ENCODE results near the gene MAGEA8. TPM values are rescaled to one million over a fixed set of nuclear protein-coding genes. Genes with fewer than 3 reads are reported as not detected.
"Not testable (repeated sequence)": the region's sequence is repeated elsewhere in the genome, so short reads cannot be mapped to it uniquely, and the experiment has no call there.

The MAGEA8 gene
- total and polyA plus RNA-seq, 8 donors, result not detected

DNA sequence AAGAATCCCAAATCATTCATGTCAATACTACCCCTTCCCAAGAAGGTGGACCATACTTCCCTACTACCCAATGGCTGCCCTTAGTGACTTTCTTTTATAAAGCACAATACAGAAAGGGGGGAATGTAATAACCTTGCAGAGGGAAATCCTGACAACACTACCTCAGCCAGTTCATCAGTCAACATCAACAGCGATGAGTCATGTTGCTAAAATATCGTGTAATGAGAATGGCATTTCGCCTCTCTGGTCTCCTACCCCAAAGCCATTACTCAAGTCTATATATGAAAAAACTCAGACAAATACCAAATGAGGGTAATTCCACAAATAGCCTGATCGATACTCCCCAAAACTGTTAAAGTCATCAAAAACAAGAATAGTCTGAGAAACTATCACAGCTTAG lies 3.3 kb upstream of the MAGEA8 start:
- Histone ChIP-seq H3K27me3 (peaks cover 0 to 3% (median 0%) of the 10 kb centered on the region in 4 donors), H3K4me1 (no peaks in the 10 kb centered on the region), H3K36me3 (no peaks in the 10 kb centered on the region), H3K9me3 (no peaks in the 10 kb centered on the region), H3K4me3 (no peak overlapping the region), H3K27ac (no peak overlapping the region)
- 47 to 66% methylated on average over 4 of the region's 4 CpGs for WGBS, 2 donors
- ATAC-seq, result no peak
- no peak for FAIRE-seq
- intact Hi-C loops (cut with DNase I), result no loop called here
- TF ChIP-seq, protein P1, sequence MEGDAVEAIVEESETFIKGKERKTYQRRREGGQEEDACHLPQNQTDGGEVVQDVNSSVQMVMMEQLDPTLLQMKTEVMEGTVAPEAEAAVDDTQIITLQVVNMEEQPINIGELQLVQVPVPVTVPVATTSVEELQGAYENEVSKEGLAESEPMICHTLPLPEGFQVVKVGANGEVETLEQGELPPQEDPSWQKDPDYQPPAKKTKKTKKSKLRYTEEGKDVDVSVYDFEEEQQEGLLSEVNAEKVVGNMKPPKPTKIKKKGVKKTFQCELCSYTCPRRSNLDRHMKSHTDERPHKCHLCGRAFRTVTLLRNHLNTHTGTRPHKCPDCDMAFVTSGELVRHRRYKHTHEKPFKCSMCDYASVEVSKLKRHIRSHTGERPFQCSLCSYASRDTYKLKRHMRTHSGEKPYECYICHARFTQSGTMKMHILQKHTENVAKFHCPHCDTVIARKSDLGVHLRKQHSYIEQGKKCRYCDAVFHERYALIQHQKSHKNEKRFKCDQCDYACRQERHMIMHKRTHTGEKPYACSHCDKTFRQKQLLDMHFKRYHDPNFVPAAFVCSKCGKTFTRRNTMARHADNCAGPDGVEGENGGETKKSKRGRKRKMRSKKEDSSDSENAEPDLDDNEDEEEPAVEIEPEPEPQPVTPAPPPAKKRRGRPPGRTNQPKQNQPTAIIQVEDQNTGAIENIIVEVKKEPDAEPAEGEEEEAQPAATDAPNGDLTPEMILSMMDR (IDR thresholded peaks at IDR 0.05), result no peak
- no peak for DNase-seq

DNA sequence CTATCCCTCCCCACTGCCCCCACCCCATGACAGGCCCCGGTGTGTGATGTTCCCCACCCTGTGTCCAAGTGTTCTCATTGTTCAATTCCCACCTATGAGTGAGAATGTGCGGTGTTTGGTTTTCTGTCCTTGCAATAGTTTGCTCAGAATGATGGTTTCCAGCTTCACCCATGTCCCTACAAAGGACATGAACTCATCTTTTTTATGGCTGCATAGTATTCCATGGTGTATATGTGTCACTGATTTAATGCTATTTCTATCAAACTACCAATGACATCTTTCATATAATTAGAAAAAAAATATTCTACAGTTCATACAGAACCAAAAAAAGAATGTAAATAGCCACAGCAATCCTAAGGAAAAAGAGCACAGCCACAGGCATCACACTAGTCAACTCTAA lies 9.8 kb downstream of the MAGEA8 start:
- not testable (repeated sequence) for FAIRE-seq, ATAC-seq
- WGBS, 2 donors, result 78 to 93% methylated on average over 1 to 2 of the region's 2 CpGs

DNA sequence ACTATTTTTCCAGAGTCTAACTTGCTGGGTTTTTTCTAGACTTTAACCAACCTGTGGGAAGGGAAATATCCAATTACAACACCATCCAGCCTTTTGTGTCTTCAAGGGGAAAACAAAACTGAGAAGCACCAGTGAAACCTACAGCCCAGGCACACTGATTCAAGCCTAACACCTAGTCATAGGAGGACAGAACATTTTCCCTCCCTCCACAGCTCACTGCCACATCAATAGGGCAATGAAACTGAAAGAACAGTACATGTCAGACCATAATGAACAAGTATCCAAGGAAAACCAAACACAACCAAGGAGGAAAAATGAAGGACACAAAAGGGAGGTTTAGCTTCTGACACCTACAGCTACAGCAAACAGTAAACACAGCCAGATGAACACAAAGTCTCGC lies 17.6 kb downstream of the MAGEA8 start:
- intact Hi-C loops (cut with DNase I), result no loop called here
- ATAC-seq (no peak), DNase-seq (no peak), FAIRE-seq (no peak)
- H3K36me3 ChIP-seq, result no peaks in the 10 kb centered on the region
- TF ChIP-seq, protein P1 (IDR thresholded peaks at IDR 0.05), result no peak
- no peaks in the 10 kb centered on the region for H3K9me3 ChIP-seq
- H3K27ac ChIP-seq, result no peak overlapping the region
- WGBS, 2 donors, result 46 to 69% methylated on average over 1 of the region's 1 CpG
- peaks cover 0 to 22% (median 2%) of the 10 kb centered on the region in 4 donors for H3K27me3 ChIP-seq
- no peaks in the 10 kb centered on the region for H3K4me1 ChIP-seq
- H3K4me3 ChIP-seq, result no peak overlapping the region

More for the DNA sequence above, 9.8 kb downstream of the MAGEA8 start:
- H3K36me3 ChIP-seq; H3K27ac ChIP-seq; H3K4me1 ChIP-seq; H3K9me3 ChIP-seq; intact Hi-C loops (cut with DNase I); H3K27me3 ChIP-seq; DNase-seq; H3K4me3 ChIP-seq: not testable (repeated sequence)

DNA sequence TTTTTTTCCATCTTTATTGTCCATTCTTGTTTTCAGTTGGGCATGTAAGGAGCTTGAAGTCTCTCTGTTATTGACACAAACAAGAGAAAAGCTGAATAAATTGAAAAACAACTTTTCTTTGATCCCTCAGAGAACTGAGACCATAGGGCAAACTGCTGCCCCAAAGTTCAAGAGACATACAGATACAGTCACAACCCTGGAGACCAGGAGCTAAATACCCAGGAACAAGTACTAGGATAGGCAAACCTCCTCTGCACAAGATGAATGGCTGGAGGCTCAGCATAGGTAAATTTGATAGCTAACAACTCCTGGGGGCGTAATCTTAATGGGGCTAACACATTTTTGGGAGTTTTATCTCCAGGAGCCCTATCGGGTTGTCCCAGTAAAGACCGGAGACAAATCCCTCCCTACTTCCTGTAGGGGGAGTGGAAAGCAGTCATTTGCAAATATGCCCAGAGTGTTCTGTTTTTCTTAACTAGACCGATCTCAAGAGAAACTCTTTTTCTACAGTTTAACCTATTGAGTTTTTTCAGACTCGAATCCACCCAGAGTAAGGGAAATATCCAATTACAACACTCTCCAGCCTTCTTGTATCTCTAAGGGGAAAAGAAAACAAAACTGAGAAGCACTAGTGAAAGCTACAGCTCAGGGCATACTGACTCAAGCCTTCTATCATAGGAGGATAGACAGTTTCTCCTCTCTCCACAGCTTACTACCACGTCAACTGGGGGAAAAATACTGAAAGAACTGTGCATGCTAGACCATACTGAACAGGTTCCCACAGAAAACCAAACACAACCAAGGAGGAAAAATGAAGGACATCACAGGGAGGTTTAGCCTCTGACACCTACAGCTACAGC lies 23.1 kb downstream of the MAGEA8 start:
- intact Hi-C loops (cut with DNase I), result no loop called here
- Histone ChIP-seq H3K27me3 (peaks cover 0 to 20% (median 0%) of the 10 kb centered on the region in 4 donors), H3K36me3 (no peaks in the 10 kb centered on the region), H3K9me3 (no peaks in the 10 kb centered on the region), H3K4me1 (no peaks in the 10 kb centered on the region), H3K4me3 (peak overlapping the region in 1 of 4 donors; percentile 8), H3K27ac (no peak overlapping the region)
- ATAC-seq (peak; percentile 40 to 75 (median 66)), DNase-seq (no peak), FAIRE-seq (no peak)
- TF ChIP-seq, protein P1 (IDR thresholded peaks at IDR 0.05), result no peak
- WGBS, 2 donors, result 7 to 29% methylated on average over 6 of the region's 6 CpGs

DNA sequence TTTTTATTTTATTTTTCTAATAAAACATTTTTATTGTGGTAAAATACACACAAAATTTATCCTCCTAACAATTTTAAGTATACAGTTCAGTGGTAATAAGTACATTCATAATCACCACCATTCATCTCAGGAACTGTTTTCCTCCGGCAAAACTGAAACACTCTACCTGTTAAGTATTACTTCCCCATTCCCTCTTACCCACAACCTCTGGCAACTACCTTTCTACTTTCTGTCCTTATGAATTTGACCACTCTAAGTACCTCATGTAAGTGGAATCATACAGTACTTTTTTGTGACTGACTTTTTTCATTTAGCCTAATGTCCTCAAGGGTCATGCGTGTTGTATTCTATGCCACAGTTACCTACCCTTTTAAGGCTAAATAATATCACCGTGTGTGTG lies 27.3 kb downstream of the MAGEA8 start:
- Histone ChIP-seq H3K27ac (no peak overlapping the region), H3K27me3 (peaks cover 0 to 5% (median 0%) of the 10 kb centered on the region in 4 donors), H3K4me3 (no peak overlapping the region), H3K36me3 (no peaks in the 10 kb centered on the region), H3K4me1 (no peaks in the 10 kb centered on the region), H3K9me3 (no peaks in the 10 kb centered on the region)
- TF ChIP-seq, protein P1 (IDR thresholded peaks at IDR 0.05), result no peak
- no peak for ATAC-seq
- FAIRE-seq, result no peak
- 77 to 94% methylated on average over 3 of the region's 3 CpGs for WGBS, 2 donors
- DNase-seq, result no peak
- intact Hi-C loops (cut with DNase I), result no loop called here

All from pancreas (tissue), 10 donors.